Testis (tissue), 3 donors: ENCODE data around the gene GABRQ. TPM values are rescaled to one million over a fixed set of nuclear protein-coding genes. Genes with fewer than 3 reads are reported as not detected.

Experiments used
- DNase-seq: peaks from one replicate; pipeline ENCODE4 v3.0.0-alpha.2; 2019
- H3K27ac ChIP-seq, 2 donors: fragments of 200-600 bp; sonication (generic); one replicate each; pipeline ENCODE4 v1.5.1; 2019
- H3K27me3 ChIP-seq: fragments of 200-600 bp; sonication (generic); one replicate; pipeline ENCODE4 v1.5.1; 2019
- H3K36me3 ChIP-seq: fragments of 200-600 bp; sonication (generic); one replicate; pipeline ENCODE4 v1.5.1; 2017; ENCODE audit warnings: low read depth; ENCODE audit errors: missing control alignments
- H3K4me1 ChIP-seq: fragments of 200-600 bp; sonication (generic); one replicate; pipeline ENCODE4 v1.5.1; 2019
- H3K4me3 ChIP-seq, 2 donors: fragments of 200-600 bp; sonication (generic); one replicate each; pipeline ENCODE4 v1.5.1; 2017 to 2019
- H3K9me3 ChIP-seq: fragments of 200-600 bp; sonication (generic); one replicate; pipeline ENCODE4 v1.5.1; 2017
- POLR2A ChIP-seq: fragments of 450-650 bp; IDR thresholded peaks from one replicate; pipeline ENCODE4 v1.6.1; 2017; ENCODE audit warnings: antibody characterized with exemption, mild to moderate bottlenecking, moderate library complexity
- WGBS, 2 donors: methylation state at CpG; one replicate each; pipeline ENCODE4 v1.1.5; 2018; 5-methylcytosine and 5-hydroxymethylcytosine counted together
- intact Hi-C: fragments of 100-400 bp; cut with DNase I; formaldehyde crosslinking; loops from one replicate; pipeline ENCODE4 v1.15.1; 2023; ENCODE audit warnings: low total_unique reads
- polyA plus RNA-seq: library from polyadenylated mRNA; stranded (reverse); fragments of 350-450 nt; fragmentation: Illumina TruSeq; extraction: RNeasy Lipid Tissue Mini Kit (QIAGEN cat#74804); gene quantifications from one replicate; pipeline ENCODE4 v1.2.3, GENCODE V29; 2014; ENCODE audit warnings: low read depth, low replicate concordance; ENCODE audit not compliant: insufficient read depth
- total RNA-seq, 2 donors: library from RNA; depleted of rRNA; stranded (reverse); fragments of >200 nt; gene quantifications; one replicate each; pipeline ENCODE4 v1.2.3, GENCODE V29; 2016
- TF ChIP-seq, protein P1 (sequence below), 3 experiments: fragments of 450-650 bp in 2 of 3; fragments of 200-600 bp in 1 of 3; sonication (generic) in 1 of 3; IDR thresholded peaks; one replicate each; pipeline ENCODE4 v1.5.1; 2016 to 2019; ENCODE audit warnings: antibody characterized with exemption in 3 of 3, mild to moderate bottlenecking in 2 of 3, moderate library complexity in 1 of 3

Gene GABRQ
- total and polyA plus RNA-seq, 3 donors from 2014 or later: 2.4 to 9.6 (median 3.5) TPM

DNA sequence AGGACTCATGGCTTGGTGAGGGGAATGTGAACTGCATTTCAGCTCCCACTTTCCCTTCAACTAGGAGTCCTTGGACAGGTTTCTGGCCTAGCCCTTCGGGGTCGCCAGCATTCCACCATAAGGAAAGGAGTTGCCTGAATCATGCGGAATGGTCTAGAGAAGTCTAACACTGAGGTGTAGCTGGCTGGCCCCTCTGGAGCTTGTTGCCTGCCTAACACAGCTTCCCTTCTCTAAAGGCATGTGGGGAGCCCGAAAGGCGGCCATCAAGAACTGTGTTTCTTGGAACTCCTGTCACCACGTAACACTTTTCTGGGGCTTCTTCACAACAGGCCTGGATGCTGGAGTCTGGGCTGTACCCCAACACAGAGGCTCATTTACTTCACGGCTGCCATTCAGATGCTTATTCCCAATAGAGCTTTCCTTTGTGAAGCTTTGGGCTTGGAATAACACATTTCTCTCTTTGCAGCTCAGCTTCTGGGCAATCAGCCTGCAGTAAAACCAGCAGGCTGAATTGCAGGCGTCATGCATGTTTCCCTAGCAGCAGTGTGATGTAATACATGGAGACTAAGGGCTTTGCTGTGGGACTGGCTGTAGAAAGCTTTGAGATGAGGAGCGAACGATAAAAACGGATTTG is 5.4 kb downstream of the GABRQ start:
- no peaks in the 10 kb centered on the region for H3K9me3 ChIP-seq
- DNase-seq: no peak
- TF ChIP-seq, protein P1, sequence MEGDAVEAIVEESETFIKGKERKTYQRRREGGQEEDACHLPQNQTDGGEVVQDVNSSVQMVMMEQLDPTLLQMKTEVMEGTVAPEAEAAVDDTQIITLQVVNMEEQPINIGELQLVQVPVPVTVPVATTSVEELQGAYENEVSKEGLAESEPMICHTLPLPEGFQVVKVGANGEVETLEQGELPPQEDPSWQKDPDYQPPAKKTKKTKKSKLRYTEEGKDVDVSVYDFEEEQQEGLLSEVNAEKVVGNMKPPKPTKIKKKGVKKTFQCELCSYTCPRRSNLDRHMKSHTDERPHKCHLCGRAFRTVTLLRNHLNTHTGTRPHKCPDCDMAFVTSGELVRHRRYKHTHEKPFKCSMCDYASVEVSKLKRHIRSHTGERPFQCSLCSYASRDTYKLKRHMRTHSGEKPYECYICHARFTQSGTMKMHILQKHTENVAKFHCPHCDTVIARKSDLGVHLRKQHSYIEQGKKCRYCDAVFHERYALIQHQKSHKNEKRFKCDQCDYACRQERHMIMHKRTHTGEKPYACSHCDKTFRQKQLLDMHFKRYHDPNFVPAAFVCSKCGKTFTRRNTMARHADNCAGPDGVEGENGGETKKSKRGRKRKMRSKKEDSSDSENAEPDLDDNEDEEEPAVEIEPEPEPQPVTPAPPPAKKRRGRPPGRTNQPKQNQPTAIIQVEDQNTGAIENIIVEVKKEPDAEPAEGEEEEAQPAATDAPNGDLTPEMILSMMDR (IDR thresholded peaks at IDR 0.05): no peak
- no peaks in the 10 kb centered on the region for H3K36me3 ChIP-seq
- H3K27ac ChIP-seq: no peak overlapping the region
- WGBS, 2 donors: 73 to 80% methylated on average over 8 to 11 of the region's 11 CpGs
- intact Hi-C loops: no loop called here
- H3K4me3 ChIP-seq: no peak overlapping the region
- H3K4me1 ChIP-seq: no peaks in the 10 kb centered on the region
- no peaks in the 10 kb centered on the region for H3K27me3 ChIP-seq

DNA sequence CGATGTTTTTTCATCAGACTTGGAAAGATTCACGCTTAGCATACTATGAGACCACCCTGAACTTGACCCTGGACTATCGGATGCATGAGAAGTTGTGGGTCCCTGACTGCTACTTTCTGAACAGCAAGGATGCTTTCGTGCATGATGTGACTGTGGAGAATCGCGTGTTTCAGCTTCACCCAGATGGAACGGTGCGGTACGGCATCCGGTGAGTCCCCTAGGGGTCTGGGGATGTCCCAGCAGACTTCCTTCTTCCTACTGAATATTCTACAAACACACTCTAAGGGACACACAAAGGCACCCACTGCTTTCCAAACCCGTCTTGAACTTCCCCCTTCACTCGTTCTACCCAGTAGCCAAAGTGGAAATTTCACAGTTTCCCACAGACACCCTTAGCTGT is 9.3 kb downstream of the GABRQ start:
- no peak for TF ChIP-seq POLR2A
- TF ChIP-seq, protein P1 (IDR thresholded peaks at IDR 0.05): no peak
- 82 to 92% methylated on average over 3 to 12 of the region's 12 CpGs for WGBS, 2 donors
- intact Hi-C loops: no loop called here
- H3K9me3 ChIP-seq: no peaks in the 10 kb centered on the region
- H3K4me1 ChIP-seq: no peaks in the 10 kb centered on the region
- no peak for DNase-seq
- no peak overlapping the region for H3K27ac ChIP-seq
- no peak overlapping the region for H3K4me3 ChIP-seq
- no peaks in the 10 kb centered on the region for H3K27me3 ChIP-seq
- H3K36me3 ChIP-seq: no peaks in the 10 kb centered on the region

DNA sequence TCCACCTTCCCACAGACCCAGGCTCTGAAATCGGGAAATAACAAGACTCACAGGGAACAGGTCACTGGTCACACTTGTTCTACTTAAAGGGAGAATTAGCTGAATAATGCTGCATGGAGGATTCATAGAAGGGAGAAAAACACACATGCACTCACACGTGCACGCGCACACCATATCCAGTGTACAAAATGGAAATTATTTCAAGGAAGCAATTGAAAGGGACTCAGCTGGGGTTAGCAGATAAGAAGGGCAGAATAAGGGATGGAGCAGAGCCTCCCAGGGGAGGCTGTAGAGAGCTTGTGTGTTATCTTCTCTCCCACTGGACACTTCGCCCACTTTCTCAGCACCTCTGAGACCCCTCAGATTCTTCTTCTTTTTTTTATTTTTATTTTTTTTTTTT is 10.3 kb downstream of the GABRQ start:
- Histone ChIP-seq H3K9me3 (no peaks in the 10 kb centered on the region), H3K4me1 (no peaks in the 10 kb centered on the region), H3K27ac (no peak overlapping the region), H3K4me3 (no peak overlapping the region), H3K36me3 (no peaks in the 10 kb centered on the region), H3K27me3 (no peaks in the 10 kb centered on the region)
- no peak for DNase-seq
- TF ChIP-seq, protein P1 (IDR thresholded peaks at IDR 0.05): no peak
- TF ChIP-seq POLR2A: no peak
- WGBS, 2 donors: 76 to 89% methylated on average over 5 of the region's 5 CpGs
- intact Hi-C loops: no loop called here

DNA sequence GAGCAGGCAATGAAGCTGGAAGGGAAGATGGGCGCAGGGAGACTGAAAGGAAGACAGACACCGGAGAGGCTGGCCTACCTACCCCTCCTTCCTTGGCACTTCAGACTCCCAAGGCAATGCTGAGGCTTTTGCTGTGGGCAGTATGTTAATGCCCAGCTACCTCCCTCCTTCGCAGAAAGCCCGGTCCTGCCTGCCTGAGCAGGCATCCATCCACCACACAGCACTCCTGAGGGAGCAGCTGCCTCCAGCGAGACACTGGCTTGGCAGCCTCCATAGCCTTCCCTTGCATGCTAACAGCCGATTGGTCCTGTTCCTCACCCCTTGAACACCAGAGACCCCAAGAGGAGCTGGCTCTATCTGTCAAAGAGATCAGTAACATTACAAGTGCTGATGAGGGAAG is 14.4 kb downstream of the GABRQ start:
- no peak for DNase-seq
- TF ChIP-seq, protein P1 (IDR thresholded peaks at IDR 0.05): no peak
- no peak for TF ChIP-seq POLR2A
- Histone ChIP-seq H3K4me1 (no peaks in the 10 kb centered on the region), H3K9me3 (no peaks in the 10 kb centered on the region), H3K27me3 (no peaks in the 10 kb centered on the region), H3K27ac (no peak overlapping the region), H3K4me3 (no peak overlapping the region), H3K36me3 (no peaks in the 10 kb centered on the region)
- 86 to 91% methylated on average over 6 of the region's 6 CpGs for WGBS, 2 donors
- intact Hi-C loops: no loop called here

DNA sequence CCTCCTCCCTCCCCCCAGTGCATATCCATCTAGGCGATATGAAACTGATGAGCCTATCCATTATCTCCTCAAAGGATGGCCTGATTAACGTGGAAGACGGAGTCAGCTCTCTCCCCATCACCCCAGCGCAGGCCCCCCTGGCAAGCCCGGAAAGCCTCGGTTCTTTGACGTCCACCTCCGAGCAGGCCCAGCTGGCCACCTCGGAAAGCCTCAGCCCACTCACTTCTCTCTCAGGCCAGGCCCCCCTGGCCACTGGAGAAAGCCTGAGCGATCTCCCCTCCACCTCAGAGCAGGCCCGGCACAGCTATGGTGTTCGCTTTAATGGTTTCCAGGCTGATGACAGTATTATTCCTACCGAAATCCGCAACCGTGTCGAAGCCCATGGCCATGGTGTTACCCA is 14.8 kb downstream of the GABRQ start:
- H3K4me3 ChIP-seq: no peak overlapping the region
- no peak for TF ChIP-seq POLR2A
- TF ChIP-seq, protein P1 (IDR thresholded peaks at IDR 0.05): no peak
- DNase-seq: no peak
- no peaks in the 10 kb centered on the region for H3K36me3 ChIP-seq
- no peaks in the 10 kb centered on the region for H3K9me3 ChIP-seq
- no peak overlapping the region for H3K27ac ChIP-seq
- intact Hi-C loops: no loop called here
- WGBS, 2 donors: 91 to 98% methylated on average over 10 to 14 of the region's 16 CpGs
- H3K27me3 ChIP-seq: no peaks in the 10 kb centered on the region
- no peaks in the 10 kb centered on the region for H3K4me1 ChIP-seq
